Measurements from ENCODE around the gene FOXO3B. TPM values are rescaled to one million over a fixed set of nuclear protein-coding genes. Genes with fewer than 3 reads are reported as not detected.
A peak's percentile ranks its signal among the peaks of the same experiment; 100 is the strongest.
"Not testable (repeated sequence)": the region's sequence is repeated elsewhere in the genome, so short reads cannot be mapped to it uniquely, and the experiment has no call there.

The FOXO3B gene
- total RNA-seq (1 to 10 TPM in 1 of 10 donors, under 1 TPM in 9; 0.28 to 1.1 (median 0.79) TPM), polyA plus RNA-seq (under 1 TPM; 0.22 to 0.35 TPM)
- long read RNA-seq, donor 1, partial matches to known transcripts = 0 of 1 reads
- long read RNA-seq, donor 1, other reads (novel, unspliced or antisense) = 0 of 1 reads
- long read RNA-seq, donor 2, partial matches to known transcripts = 0 of 1 reads
- long read RNA-seq, donor 2, other reads (novel, unspliced or antisense) = 0 of 1 reads
- long read RNA-seq, donor 3, partial matches to known transcripts = 0 of 2 reads
- long read RNA-seq, donor 3, other reads (novel, unspliced or antisense) = 0 of 2 reads

DNA sequence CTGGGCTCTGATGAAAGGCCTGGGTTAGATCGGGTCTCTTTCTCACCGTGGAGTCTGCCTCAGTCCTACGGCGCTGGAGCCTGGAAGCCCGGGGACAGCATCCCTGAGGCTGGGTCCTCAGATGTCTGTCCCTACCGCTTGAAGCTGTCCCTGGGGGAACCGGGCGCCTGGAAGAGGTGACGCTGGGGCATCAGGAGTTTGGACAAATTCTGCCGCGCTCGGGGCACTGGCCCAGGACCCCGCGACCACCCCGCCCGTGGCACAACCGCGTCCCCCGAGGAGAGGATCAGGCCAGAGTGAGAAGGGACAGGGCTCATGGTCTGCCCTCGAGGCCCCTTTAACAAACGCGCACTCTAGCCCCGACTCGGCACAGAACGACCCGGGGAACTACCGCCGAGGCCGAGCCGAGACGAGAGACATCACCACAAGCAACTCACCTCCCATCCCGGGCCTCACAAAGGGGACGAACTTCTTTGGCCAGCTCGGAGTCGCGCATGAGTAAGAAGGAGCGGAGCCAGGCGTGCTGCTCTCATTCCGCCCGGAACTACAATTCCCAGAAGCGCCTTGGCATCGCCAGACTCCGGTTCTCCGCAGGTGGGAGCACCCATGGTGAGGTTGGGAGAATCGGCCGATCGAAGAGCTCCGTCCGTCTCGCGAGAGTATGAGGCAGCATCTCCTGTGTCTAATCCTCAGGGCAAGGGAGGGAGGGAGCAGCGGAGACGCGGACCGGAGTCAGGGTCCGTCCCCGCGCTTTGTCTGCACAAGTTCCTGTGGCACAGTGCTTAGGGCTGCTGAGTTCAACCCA lies at the start of gene FOXO3B:
Gene FOXO3B (minus strand): TSS at position 548 of the 805 bp plus-strand sequence. CDS start 663 bp downstream, outside the sequence.
- H3K27me3 ChIP-seq; H3K9me3 ChIP-seq; H3K36me3 ChIP-seq; H3K4me1 ChIP-seq; intact Hi-C loops (cut with DNase I): not testable (repeated sequence)
- 0% methylated on average over 49 to 53 of the region's 58 CpGs for WGBS, 2 donors
- Histone ChIP-seq H3K27ac (peak within 1 kb of the TSS in 3 of 10 donors; percentile 4 to 69 (median 52)), H3K4me3 (peak within 1 kb of the TSS; percentile 51 to 63 (median 58))
- ATAC-seq (peak; percentile 92 to 99 (median 96)), DNase-seq (peak; percentile 85 to 89)

- intact Hi-C loops (cut with DNase I); ATAC-seq; H3K27me3 ChIP-seq; H3K4me1 ChIP-seq; H3K4me3 ChIP-seq; H3K27ac ChIP-seq; H3K9me3 ChIP-seq; H3K36me3 ChIP-seq; DNase-seq: not testable (repeated sequence)
- 82 to 95% methylated on average over 1 of the region's 1 CpG for WGBS, 2 donors
Measured at GRCh38 chr17:18723509-18723908, 41.4 kb upstream of the FOXO3B start.

- H3K4me3 ChIP-seq; DNase-seq; intact Hi-C loops (cut with DNase I); H3K4me1 ChIP-seq; H3K27ac ChIP-seq; H3K36me3 ChIP-seq; H3K9me3 ChIP-seq; H3K27me3 ChIP-seq; ATAC-seq: not testable (repeated sequence)
- 77 to 91% methylated on average over 5 of the region's 5 CpGs for WGBS, 2 donors
Measured at GRCh38 chr17:18722612-18723011, 40.5 kb upstream of the FOXO3B start.

- H3K9me3 ChIP-seq; H3K4me1 ChIP-seq; H3K36me3 ChIP-seq; H3K27me3 ChIP-seq; DNase-seq; H3K27ac ChIP-seq; intact Hi-C loops (cut with DNase I); H3K4me3 ChIP-seq: not testable (repeated sequence)
- 77 to 96% methylated on average over 1 to 2 of the region's 12 CpGs for WGBS, 2 donors
- peak; percentile 46 to 86 (median 76) for ATAC-seq
Measured at GRCh38 chr17:18721775-18722547, 39.8 kb upstream of the FOXO3B start.

DNA sequence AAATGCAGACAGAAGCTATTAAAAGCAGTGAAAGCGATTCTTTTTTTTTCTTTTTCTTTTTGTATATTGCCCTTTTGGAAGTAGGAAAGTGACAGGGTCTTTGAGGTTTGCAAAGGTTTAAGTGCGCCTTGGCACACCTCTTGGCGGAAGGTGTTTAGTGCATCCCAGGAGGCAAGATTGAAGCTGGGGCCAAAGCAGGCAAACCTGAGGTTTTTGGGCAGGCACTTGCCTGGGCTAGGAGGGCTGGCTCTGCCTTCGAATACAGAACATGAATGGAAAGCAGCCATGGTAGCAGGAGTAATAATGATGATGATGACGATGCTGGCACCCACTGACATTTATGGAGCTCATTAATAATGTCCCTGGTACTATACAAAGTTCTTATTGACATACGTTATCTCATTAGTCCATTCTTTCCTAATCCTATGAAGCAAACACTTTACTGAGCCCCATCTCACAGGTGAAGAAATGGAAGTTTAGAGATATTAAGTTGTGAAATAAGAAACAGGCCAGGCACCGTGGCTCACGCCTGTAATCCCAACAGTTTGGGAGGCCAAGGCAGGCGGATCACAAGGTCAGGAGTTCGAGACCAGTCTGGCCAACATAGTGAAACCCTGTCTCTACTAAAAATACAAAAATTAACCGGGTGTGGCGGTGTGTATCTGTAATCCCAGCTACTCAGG lies 37.5 kb upstream of the FOXO3B start:
- H3K9me3 ChIP-seq; DNase-seq; H3K27me3 ChIP-seq; H3K4me1 ChIP-seq; H3K27ac ChIP-seq; H3K4me3 ChIP-seq; intact Hi-C loops (cut with DNase I); H3K36me3 ChIP-seq; ATAC-seq: not testable (repeated sequence)
- whole genome bisulfite sequencing, 2 donors = 88 to 92% methylated on average over 12 of the region's 12 CpGs

GRCh38 chr17:18718643-18719427 lies 36.7 kb upstream of the FOXO3B start:
- H3K27ac ChIP-seq; H3K4me1 ChIP-seq; DNase-seq; intact Hi-C loops (cut with DNase I); H3K4me3 ChIP-seq; H3K27me3 ChIP-seq; H3K36me3 ChIP-seq; H3K9me3 ChIP-seq: not testable (repeated sequence)
- ATAC-seq = peak in 1 of 8 donors; percentile 32
- 56 to 69% methylated on average over 8 of the region's 9 CpGs for WGBS, 2 donors

Measured in heart right ventricle (tissue), 16 donors.